Tibial nerve (tissue), 3 donors: ENCODE results near the gene PIGN.

Experiments
- CTCF ChIP-seq, 5 experiments: fragments of 200-600 bp in 3 of 5; fragments of 450-650 bp in 2 of 5; sonication (generic) in 3 of 5; IDR thresholded peaks; one replicate each; pipeline ENCODE4 v1.5.1; 2016 to 2019; ENCODE audit warnings: antibody characterized with exemption in 5 of 5, mild to moderate bottlenecking in 3 of 5, moderate library complexity in 2 of 5
- POLR2A ChIP-seq, 2 donors: fragments of 450-650 bp; IDR thresholded peaks; one replicate each; pipeline ENCODE4 v1.6.1; 2017; ENCODE audit warnings: antibody characterized with exemption in 2 of 2, mild to moderate bottlenecking in 2 of 2, moderate library complexity in 2 of 2

GRCh38 chr18:61991201-61991600, 195.7 kb downstream of the PIGN start:
- TF ChIP-seq CTCF (IDR thresholded peaks at IDR 0.05) (no peak), POLR2A (IDR thresholded peaks at IDR 0.05) (no peak)
